ENCODE measurements around the gene GCGR.
A peak's percentile ranks its signal among the peaks of the same experiment; 100 is the strongest.
"Not testable (repeated sequence)": the region's sequence is repeated elsewhere in the genome, so short reads cannot be mapped to it uniquely, and the experiment has no call there.

GCGR gene

DNA sequence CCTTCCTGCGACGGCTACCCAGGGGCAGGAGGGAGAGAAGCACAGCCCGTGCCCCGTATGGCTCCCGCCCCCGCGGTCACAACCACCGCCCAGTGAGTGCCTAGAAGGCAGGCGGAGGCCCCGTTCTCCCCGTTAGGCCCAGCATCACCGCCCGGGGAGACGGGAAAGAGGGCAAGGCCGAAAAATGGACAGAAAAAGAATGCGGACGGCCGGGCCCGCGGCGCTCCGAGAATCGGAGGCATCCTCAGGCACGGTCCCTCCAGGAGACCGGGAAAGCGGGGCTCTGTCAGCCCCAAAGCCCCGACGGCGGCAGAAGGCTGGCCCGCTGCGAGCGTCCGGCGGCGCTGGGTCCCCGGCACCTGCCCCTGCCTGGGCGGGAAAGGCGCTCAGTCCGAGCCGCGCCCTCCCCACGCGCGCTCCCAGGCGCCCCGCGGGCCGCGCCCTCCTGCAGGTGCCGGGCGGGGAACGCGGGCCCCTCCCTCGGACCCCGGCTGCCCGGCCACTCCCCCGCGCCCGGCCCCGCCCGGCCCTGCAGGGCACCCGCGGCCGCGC is 28.7 kb downstream of the GCGR start:
- Histone ChIP-seq H3K36me3 (replicated peaks) (peaks cover 4% of the 10 kb centered on the region; the same call in 1 of the 2 replicates), H3K9me3 (no peaks in the 10 kb centered on the region), H3K4me3 (peak overlapping the region; percentile 58), H3K27me3 (ENCODE audit: low read depth) (no peaks in the 10 kb centered on the region), H3K4me1 (peaks cover 9% of the 10 kb centered on the region)
- peak in 1 of 2 experiments; percentile 4 for DNase-seq (ENCODE audit: low spot score in 2 of 2)
- in situ Hi-C loops (cut with MboI; ENCODE audit: low sequenced_read_pairs), result no loop called here

DNA sequence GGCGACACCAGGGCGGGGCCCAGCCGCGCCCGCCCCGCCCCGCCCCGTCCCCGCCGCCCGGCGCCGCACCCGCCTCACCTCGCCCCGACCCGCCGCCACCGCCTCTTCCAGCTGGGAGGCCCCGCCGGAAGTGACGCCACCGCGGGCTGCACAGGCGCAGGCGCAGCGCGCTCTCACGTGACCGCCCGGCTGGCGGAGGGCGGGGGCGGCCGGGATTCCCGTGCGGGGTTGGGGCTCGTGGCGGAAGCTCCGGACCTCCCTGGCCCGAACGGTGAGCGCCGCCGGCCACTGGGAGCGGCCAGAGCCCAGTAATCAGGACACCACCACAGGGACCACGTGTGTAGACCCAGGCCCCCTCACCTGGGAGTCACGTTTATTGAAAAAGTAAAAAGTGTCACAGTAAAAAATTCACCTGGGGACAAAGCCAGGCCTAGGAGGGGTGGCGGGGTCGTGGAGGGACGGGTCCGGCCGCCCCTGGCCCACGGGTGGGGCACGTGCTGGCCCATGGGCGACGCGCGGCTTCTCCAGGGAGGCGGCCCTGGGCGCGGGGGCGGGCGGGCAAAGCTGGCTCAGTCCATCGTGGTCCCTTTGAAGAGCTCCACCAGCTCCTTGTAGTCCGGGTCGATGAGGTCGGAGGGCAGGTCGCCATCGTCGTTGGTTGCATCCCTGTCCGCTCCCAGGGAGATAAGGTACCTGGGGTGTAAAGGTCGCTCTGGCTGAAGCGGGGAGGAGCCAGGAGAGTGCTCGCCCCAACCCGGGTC is 29.4 kb downstream of the GCGR start, which contains the start of gene MCRIP1:
Gene MCRIP1, minus strand, starts transcription at position 132 of the 761 bp plus-strand sequence. CDS start 8,785 bp downstream, outside the sequence.
- Histone ChIP-seq H3K36me3 (replicated peaks) (peaks cover 4% of the 10 kb centered on the region; the same call in 1 of the 2 replicates), H3K27me3 (ENCODE audit: low read depth) (no peaks in the 10 kb centered on the region), H3K4me1 (peaks cover 9% of the 10 kb centered on the region), H3K9me3 (no peaks in the 10 kb centered on the region), H3K4me3 (peak within 1 kb of the TSS; percentile 81)
- in situ Hi-C loops (cut with MboI; ENCODE audit: low sequenced_read_pairs), result no loop called here
- peak; percentile 91 to 97 for DNase-seq (ENCODE audit: low spot score in 2 of 2)

DNA sequence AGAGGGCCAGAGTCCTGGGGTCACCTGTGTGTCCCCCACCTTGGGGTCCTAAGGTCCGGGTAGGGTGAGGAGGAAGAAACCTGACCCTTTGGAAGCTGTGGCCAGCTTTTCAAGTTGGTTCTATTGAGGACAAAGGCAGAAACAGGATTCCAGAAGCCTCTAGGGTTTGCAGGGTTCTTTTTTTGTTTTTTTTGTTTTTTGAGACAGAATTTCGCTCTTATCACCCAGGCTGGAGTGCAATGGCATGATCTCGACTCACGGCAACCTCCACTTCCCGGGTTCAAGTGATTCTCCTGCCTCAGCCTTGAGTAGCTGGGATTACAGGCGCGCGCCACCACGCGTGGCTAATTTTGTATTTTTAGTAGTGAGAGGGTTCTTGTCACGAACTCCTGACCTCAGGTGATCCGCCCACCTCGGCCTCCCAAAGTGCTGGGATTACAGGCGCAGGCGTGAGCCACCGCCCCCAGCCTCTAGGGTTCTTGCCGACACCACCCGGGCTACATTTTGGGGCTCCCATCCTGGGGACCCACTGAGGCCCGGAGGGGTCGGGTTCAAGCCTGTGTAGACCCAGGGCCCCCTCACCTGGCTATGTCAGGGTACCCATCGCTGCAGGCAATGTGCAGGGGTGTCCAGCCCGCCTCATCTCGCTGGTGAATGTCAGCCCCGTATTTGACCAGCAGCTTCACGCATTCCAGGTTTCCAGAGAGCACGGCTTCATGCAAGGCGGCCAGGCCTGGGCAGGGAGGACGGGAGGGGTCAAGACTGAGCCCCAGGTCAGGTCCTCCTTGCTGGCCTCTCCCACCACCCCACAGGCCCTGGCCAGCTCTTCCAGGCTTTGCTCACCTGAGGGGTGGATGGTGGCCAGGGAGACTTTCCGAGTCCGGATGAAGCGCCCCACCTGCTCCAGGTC is 30.2 kb downstream of the GCGR start:
- in situ Hi-C loops (cut with MboI; ENCODE audit: low sequenced_read_pairs), result no loop called here
- peaks cover 4% of the 10 kb centered on the region; the same call in 1 of the 2 replicates for H3K36me3 ChIP-seq (replicated peaks)
- H3K4me1 ChIP-seq, result peaks cover 9% of the 10 kb centered on the region

DNA sequence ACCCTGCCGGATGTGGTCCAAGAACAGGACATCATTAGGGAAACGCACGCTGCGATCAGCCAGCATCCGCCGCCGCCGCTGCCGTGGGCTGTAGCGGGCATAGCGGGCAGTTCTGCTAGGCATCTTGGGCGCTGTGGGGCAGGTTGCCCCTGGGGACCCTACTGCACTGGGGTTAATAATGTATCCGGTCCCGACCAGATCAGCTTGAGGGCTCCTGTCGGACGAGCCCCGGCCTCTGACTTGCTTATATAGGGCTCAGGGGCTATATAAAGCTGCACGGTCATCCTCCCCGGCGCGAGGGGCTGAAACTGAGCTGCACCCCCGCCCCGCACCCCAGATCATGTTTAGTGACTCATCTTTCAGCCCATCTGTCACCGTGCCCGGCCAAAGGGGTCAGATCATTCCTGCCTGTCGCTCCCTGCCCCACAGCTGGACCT is 30.9 kb downstream of the GCGR start, which contains the start of gene PPP1R27:
Gene PPP1R27, minus strand, starts transcription at position 220 of the 437 bp plus-strand sequence. Its CDS starts 97 bp downstream, at position 123.
- peaks cover 9% of the 10 kb centered on the region for H3K4me1 ChIP-seq
- H3K27me3 ChIP-seq (ENCODE audit: low read depth), result no peaks in the 10 kb centered on the region
- no peaks in the 10 kb centered on the region for H3K9me3 ChIP-seq
- in situ Hi-C loops (cut with MboI; ENCODE audit: low sequenced_read_pairs), result no loop called here
- DNase-seq (ENCODE audit: low spot score in 2 of 2), result no peak
- peaks cover 4% of the 10 kb centered on the region; the same call in 1 of the 2 replicates for H3K36me3 ChIP-seq (replicated peaks)
- peak within 1 kb of the TSS; percentile 81 for H3K4me3 ChIP-seq

More for the DNA sequence above, 30.2 kb downstream of the GCGR start:
- no peak for DNase-seq (ENCODE audit: low spot score in 2 of 2)
- Histone ChIP-seq H3K9me3 (no peaks in the 10 kb centered on the region), H3K27me3 (ENCODE audit: low read depth) (no peaks in the 10 kb centered on the region), H3K4me3 (peak overlapping the region; percentile 81)

DNA sequence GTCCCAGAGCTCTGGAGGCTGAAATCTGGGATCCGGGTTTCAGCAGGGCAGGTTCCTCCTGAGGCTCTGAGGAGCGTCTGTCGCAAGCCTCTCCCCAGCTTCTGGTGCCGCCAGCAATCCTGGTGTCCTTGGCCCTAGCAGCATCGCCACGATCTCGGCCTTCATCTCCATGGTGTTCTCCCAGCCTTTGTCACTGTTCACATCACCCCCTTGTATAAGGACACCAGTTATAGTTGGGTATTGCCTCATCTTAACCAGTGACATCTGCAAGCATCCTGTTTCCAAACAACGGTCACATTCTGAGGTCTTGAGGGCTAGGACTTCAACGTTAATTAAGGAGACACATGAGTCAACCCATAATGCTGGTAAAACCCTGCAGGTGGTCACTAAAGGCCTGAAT is 33.7 kb downstream of the GCGR start:
- H3K27me3 ChIP-seq (ENCODE audit: low read depth), result no peaks in the 10 kb centered on the region
- in situ Hi-C loops (cut with MboI; ENCODE audit: low sequenced_read_pairs), result no loop called here
- H3K36me3 ChIP-seq (replicated peaks), result peaks cover 7% of the 10 kb centered on the region
- no peak for DNase-seq (ENCODE audit: low spot score in 2 of 2)
- no peaks in the 10 kb centered on the region for H3K9me3 ChIP-seq
- no peak overlapping the region for H3K4me3 ChIP-seq
- peaks cover 3% of the 10 kb centered on the region; the same call in 1 of the 2 replicates for H3K4me1 ChIP-seq

DNA sequence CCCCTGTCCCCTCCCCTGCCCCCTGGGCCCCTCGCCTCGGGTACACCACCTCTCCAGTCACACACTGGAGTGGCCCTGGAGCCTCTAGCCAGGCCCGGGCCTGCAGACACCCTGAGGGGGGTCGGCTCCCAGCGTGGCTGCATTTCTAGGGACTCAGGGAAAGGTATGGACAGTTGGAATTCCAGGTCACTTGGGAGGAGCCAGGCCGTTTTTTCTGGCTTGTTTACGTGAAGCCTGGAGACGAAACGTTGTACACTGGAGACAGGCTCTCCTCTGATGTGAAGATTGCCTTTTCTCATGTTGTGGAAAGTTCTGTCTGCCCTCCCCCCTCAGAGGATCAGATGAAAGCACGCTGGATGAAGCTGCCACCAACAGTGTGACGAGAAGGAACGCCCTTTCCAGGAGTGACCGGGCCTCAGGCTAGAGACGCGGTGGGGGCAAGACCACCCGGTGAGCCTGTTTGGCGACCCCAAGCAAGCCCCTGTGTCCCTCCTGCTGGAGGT is 34.9 kb downstream of the GCGR start:
- H3K9me3 ChIP-seq, result no peaks in the 10 kb centered on the region
- no peak overlapping the region for H3K4me3 ChIP-seq
- peaks cover 3% of the 10 kb centered on the region; the same call in 1 of the 2 replicates for H3K4me1 ChIP-seq
- DNase-seq (ENCODE audit: low spot score in 2 of 2), result no peak
- in situ Hi-C loops (cut with MboI; ENCODE audit: low sequenced_read_pairs), result no loop called here
- peaks cover 19% of the 10 kb centered on the region for H3K36me3 ChIP-seq (replicated peaks)
- H3K27me3 ChIP-seq (ENCODE audit: low read depth), result no peaks in the 10 kb centered on the region

DNA sequence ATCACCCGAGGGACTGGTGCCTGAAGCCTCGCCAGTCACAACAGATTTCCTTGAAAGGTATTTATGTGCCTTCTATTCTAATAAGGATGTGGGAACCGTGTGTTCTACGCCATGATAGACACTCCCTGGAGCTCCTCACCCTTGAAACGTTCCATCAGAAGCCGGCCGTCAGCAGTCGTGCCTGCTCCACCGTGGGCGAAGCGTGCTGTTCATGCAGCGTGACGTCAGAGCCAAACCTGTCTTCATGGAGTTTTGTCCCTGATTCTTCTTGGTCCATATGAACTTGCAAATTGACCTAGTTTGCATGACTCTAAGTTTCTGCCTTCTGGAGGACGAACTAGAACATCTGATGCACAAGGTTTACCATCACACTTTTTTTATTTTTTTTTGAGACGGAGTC is 35.4 kb downstream of the GCGR start:
- H3K9me3 ChIP-seq, result no peaks in the 10 kb centered on the region
- in situ Hi-C loops (cut with MboI; ENCODE audit: low sequenced_read_pairs), result no loop called here
- DNase-seq (ENCODE audit: low spot score in 2 of 2), result no peak
- H3K27me3 ChIP-seq (ENCODE audit: low read depth), result no peaks in the 10 kb centered on the region
- H3K4me3 ChIP-seq, result no peak overlapping the region
- peaks cover 24% of the 10 kb centered on the region for H3K36me3 ChIP-seq (replicated peaks)
- H3K4me1 ChIP-seq, result no peaks in the 10 kb centered on the region

DNA sequence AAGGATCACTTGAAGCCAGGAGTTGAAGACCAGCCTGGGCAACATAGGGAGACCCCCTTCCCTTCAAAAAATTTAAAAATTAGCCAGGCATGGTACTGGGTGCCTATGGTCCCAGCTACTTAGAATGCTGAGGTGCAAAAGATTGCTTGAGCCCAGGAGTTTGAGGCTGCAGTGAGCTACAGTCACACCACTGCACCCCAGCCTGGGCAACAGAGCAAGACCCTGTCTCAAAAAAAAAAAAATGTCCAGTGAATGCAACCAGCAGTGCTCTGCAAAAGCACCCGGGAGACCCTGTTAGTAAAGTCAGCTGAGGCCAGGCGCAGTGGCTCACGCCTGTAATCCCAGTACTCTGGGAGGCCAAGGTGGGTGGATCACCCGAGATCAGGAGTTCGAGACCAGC is 36.1 kb downstream of the GCGR start:
- in situ Hi-C loops (cut with MboI; ENCODE audit: low sequenced_read_pairs); H3K27me3 ChIP-seq (ENCODE audit: low read depth); H3K9me3 ChIP-seq; H3K4me1 ChIP-seq; H3K4me3 ChIP-seq; DNase-seq (ENCODE audit: low spot score in 2 of 2): not testable (repeated sequence)
- H3K36me3 ChIP-seq (replicated peaks), result peaks cover 27% of the 10 kb centered on the region

DNA sequence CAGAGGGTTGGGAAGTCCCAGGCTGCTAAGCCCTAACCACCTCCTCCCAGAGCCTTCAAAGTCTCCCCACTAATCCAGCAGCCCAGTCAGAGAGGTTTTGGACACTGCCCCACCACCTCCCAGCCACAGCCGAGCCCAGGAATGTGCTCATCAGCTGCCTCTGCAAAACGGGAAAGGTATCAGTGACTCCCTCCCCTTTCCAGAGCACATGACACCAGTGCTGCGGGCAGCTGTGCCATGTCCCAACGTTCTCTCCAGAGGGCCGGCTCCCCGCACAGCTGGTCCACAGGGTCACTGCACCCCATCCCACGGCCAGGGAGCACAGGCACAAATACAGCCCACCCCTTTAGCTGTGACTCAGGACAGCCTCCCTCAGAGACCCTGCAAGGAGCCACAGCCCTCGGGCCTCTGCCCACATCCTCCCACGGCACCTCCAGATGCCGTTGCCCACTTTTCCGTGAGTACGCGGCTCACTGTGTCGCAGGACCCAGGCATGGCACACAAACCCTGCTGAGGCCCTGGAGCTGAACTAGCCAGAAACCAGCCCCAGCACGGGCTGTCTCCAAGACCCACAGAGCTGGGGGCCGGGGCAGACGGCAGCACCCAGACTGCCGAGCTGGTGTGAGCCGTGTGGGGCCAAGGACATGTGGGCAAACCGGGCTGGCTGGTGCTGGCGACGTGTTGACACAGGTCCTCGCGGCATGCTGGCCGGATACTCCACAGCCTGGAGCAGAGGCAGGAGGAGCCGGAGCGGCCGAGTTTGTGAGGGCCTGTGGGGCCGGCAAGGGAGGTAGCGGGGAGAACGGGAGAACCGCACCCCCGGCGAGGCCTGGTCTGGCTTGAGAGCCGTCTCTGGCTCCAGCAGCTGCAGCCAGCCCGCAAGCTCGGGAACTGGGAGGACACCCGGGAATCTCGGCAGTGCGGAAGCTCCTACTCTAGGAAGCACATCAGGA is 37.2 kb downstream of the GCGR start:
- no peak for DNase-seq (ENCODE audit: low spot score in 2 of 2)
- Histone ChIP-seq H3K4me3 (no peak overlapping the region), H3K27me3 (ENCODE audit: low read depth) (no peaks in the 10 kb centered on the region), H3K4me1 (no peaks in the 10 kb centered on the region), H3K9me3 (no peaks in the 10 kb centered on the region), H3K36me3 (replicated peaks) (peaks cover 37% of the 10 kb centered on the region)
- in situ Hi-C loops (cut with MboI; ENCODE audit: low sequenced_read_pairs), result no loop called here

DNA sequence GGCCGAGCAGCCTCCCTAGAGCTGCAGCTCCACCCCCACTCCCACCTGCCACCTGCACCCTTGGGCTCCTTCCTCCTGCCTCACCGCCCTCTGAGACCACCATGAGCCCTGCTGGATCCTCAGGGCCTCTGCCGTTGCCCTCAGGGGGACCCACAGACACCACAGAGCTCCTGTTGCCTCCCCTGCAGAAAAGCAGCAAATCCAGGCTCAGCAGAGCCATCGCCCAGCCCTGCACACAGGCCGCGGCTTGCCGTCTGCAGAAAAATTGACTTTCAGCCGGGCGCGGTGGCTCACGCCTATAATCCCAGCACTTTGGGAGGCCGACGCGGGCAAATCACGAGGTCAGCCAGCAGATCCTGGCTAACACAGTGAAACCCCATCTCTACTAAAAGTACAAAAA is 37.9 kb downstream of the GCGR start:
- in situ Hi-C loops (cut with MboI; ENCODE audit: low sequenced_read_pairs), result no loop called here
- no peak overlapping the region for H3K4me3 ChIP-seq
- H3K9me3 ChIP-seq, result no peaks in the 10 kb centered on the region
- H3K36me3 ChIP-seq (replicated peaks), result peaks cover 45% of the 10 kb centered on the region
- DNase-seq (ENCODE audit: low spot score in 2 of 2), result no peak
- H3K4me1 ChIP-seq, result no peaks in the 10 kb centered on the region
- H3K27me3 ChIP-seq (ENCODE audit: low read depth), result no peaks in the 10 kb centered on the region

DNA sequence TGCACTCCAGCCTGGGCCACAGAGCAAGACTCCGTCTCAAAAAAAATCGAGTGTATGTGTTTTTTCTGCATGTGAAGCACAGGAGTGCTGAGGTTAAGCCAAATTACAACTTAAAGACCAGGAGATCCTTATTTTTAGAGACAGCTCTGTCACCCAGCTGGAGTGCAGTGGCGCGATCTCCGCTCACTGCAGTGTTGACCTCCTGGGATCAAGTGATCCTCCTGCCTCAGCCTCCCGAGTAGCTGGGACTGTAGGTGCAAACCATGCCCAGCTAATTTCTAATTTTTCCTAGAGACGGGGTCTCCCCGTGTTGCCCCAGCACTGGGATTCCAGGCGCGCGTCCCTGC is 38.4 kb downstream of the GCGR start:
- H3K4me1 ChIP-seq, result no peaks in the 10 kb centered on the region
- no peaks in the 10 kb centered on the region for H3K27me3 ChIP-seq (ENCODE audit: low read depth)
- H3K36me3 ChIP-seq (replicated peaks), result peaks cover 50% of the 10 kb centered on the region
- in situ Hi-C loops (cut with MboI; ENCODE audit: low sequenced_read_pairs), result no loop called here
- H3K4me3 ChIP-seq, result no peak overlapping the region
- DNase-seq (ENCODE audit: low spot score in 2 of 2), result no peak
- no peaks in the 10 kb centered on the region for H3K9me3 ChIP-seq

DNA sequence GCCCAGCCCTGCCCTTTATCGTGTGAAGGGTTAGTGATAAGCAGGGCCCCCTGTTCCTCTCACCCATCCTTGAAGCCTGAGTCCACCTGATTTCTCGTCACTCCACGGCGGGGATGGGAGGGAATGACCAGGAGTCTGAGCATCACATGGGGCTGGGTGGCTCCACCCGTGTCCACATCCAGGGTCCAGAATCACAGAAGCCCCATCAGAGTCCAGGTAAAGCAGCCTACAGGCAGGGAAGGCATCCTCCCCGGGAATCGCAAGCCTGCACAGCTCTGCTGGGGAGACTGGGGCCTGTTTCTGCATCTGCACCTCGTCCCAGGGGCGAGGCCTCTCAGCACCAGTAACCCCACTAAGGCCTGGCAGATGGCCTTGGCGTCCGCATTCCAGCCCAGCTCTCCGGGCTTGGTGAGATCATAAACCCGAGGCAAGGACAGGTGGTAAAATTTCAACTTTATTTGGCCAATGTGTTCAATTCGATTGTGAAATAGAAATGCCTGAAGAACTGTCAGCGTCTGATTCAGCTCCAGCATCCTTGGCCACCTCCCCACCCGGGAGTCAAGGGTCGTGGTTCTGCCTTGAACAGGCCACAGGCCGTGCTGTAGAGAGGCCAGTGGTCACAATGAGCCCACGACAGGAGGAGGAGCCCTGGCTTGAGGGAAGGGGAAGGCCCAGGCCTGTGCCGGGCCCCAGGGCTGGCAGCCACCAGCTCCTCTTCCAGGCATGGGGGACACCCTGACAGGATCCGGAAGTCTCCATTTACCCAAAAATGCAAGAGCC is 39.0 kb downstream of the GCGR start:
- Histone ChIP-seq H3K27me3 (ENCODE audit: low read depth) (no peaks in the 10 kb centered on the region), H3K4me1 (no peaks in the 10 kb centered on the region), H3K9me3 (no peaks in the 10 kb centered on the region), H3K4me3 (no peak overlapping the region), H3K36me3 (replicated peaks) (peaks cover 55% of the 10 kb centered on the region)
- no peak for DNase-seq (ENCODE audit: low spot score in 2 of 2)
- in situ Hi-C loops (cut with MboI; ENCODE audit: low sequenced_read_pairs), result no loop called here

Data from HAP-1 (cell line).